K562 (cell line): ENCODE measurements around the gene UBE3B. TPM values are rescaled to one million over a fixed set of nuclear protein-coding genes. Genes with fewer than 3 reads are reported as not detected.

ENCODE experiments used
- ATAC-seq: fragments of 200-7000 bp; cut with Tn5 transposase; 3 replicates; pipeline ENCODE4 v1.9.1; 2020; ENCODE audit warnings: moderate library complexity
- BruUV-seq: library from RNA; stranded (reverse); fragments of 400-500 nt; replicated peaks from 2 replicates; lab custom pipeline; 2021; lab: Mats Ljungman, UMichigan
- CTCF ChIA-PET: fragments of 300-600 bp; formaldehyde crosslinking; extraction: SDS; loops from one replicate; lab custom pipeline; 2021; ENCODE audit warnings: low intra/inter-chr PET ratio; lab: Yijun Ruan, JAX
- POLR2A ChIA-PET: fragments of 300-600, 350-650 bp; sonication (Branson Sonifier 250); formaldehyde crosslinking; extraction: SDS; loops from one replicate; lab custom pipeline; 2021; ENCODE audit warnings: antibody characterized with exemption, inconsistent platforms; lab: Yijun Ruan, JAX
- DNase-seq, 4 experiments: peaks; one replicate each; pipeline versions ENCODE4 v3.0.0 to v3.0.0-alpha.2; 2011 to 2018; ENCODE audit warnings: low spot score in 3 of 4, mixed read lengths in 3 of 4; ENCODE audit errors: extremely low read depth in 1 of 4
- FAIRE-seq: peaks from 2 replicates; lab custom pipeline; 2011; peaks lifted over from hg19 to GRCh38; lab: Jason Lieb, UNC
- H2AFZ ChIP-seq: 2 replicates; pipeline ENCODE4 v1.6.0; 2011; ENCODE audit warnings: low read depth, low read length, control low read depth, inconsistent platforms
- H3K27ac ChIP-seq: fragments of 200-600 bp; 3 replicates; pipeline ENCODE4 v1.8.0; 2011; ENCODE audit warnings: low read depth, mild to moderate bottlenecking, control low read depth, inconsistent platforms, low read length, moderate library complexity, mixed read lengths; ENCODE audit errors: extremely low read depth
- H3K27me3 ChIP-seq, 2 experiments: fragments of 300-600 bp in 1 of 2; 2 replicates in 1 of 2; 3 replicates in 1 of 2; pipeline versions ENCODE4 v1.6.0 to v1.8.0; 2011; ENCODE audit warnings: inconsistent platforms in 2 of 2, low read length in 2 of 2, mild to moderate bottlenecking in 1 of 2, mixed read lengths in 1 of 2, moderate library complexity in 1 of 2; ENCODE audit not compliant: control insufficient read depth in 2 of 2, insufficient read depth in 2 of 2
- H3K36me3 ChIP-seq: fragments of 300-600 bp; 3 replicates; pipeline ENCODE4 v1.8.0; 2011; ENCODE audit warnings: mild to moderate bottlenecking, low read length, inconsistent platforms; ENCODE audit not compliant: control insufficient read depth, insufficient read depth
- H3K4me1 ChIP-seq, 2 experiments: fragments of 200-600 bp in 1 of 2; replicated peaks in 1 of 2; 2 replicates in 1 of 2; 3 replicates in 1 of 2; pipeline versions ENCODE4 v1.5.1 to v1.8.0; 2011; ENCODE audit warnings: inconsistent platforms in 2 of 2, low read length in 2 of 2, mild to moderate bottlenecking in 1 of 2, mixed read lengths in 1 of 2, moderate library complexity in 1 of 2; ENCODE audit not compliant: control insufficient read depth in 2 of 2, insufficient read depth in 2 of 2
- H3K4me2 ChIP-seq: 2 replicates; pipeline ENCODE4 v1.6.1; 2011; ENCODE audit warnings: low read length, control low read depth, inconsistent platforms, mixed read lengths; ENCODE audit not compliant: insufficient read depth
- H3K4me3 ChIP-seq: fragments of 200-600 bp; sonication (generic), shearing (Covaris generic); 2 replicates; pipeline ENCODE4 v1.5.1; 2016; ENCODE audit warnings: control low read depth, inconsistent platforms
- H3K79me2 ChIP-seq: fragments of 200-600 bp; 3 replicates; pipeline ENCODE4 v1.8.0; 2011; ENCODE audit warnings: low read length, inconsistent platforms; ENCODE audit not compliant: control insufficient read depth, insufficient read depth
- H3K9ac ChIP-seq, 2 experiments: 2 replicates each; pipeline versions ENCODE4 v1.6.0 to v1.6.1; 2011; ENCODE audit warnings: low read depth in 2 of 2, low read length in 2 of 2, control low read depth in 1 of 2, inconsistent platforms in 1 of 2, mild to moderate bottlenecking in 1 of 2, mixed read lengths in 1 of 2; ENCODE audit not compliant: insufficient read depth in 1 of 2
- H3K9me1 ChIP-seq: one replicate; pipeline ENCODE4 v1.6.0; 2011; ENCODE audit warnings: inconsistent platforms, mild to moderate bottlenecking, low read length, moderate library complexity; ENCODE audit not compliant: control insufficient read depth, insufficient read depth
- H3K9me3 ChIP-seq: replicated peaks from 2 replicates; pipeline ENCODE4 v1.5.1; 2011; ENCODE audit warnings: low read depth, low read length, inconsistent platforms; ENCODE audit not compliant: control insufficient read depth, insufficient read depth
- H4K20me1 ChIP-seq: replicated peaks from 2 replicates; pipeline ENCODE4 v1.6.1; 2011; ENCODE audit warnings: low read length, inconsistent platforms, mixed read lengths; ENCODE audit not compliant: control insufficient read depth, insufficient read depth
- BCOR ChIP-seq: fragments of 450-650 bp; IDR thresholded peaks from 2 replicates; pipeline ENCODE4 v1.6.1; 2016
- FOXO4 ChIP-seq: fragments of 450-650 bp; formaldehyde crosslinking; IDR thresholded peaks from 2 replicates; pipeline ENCODE4 v1.4.0; 2020; ENCODE audit warnings: mild to moderate bottlenecking, moderate library complexity
- FOXP1 ChIP-seq: sonication (generic); formaldehyde crosslinking; IDR thresholded peaks from 2 replicates; pipeline ENCODE4 v1.8.0; 2022; ENCODE audit warnings: mild to moderate bottlenecking, missing genetic modification reagents
- LCOR ChIP-seq: sonication (generic); formaldehyde crosslinking; IDR thresholded peaks from 2 replicates; pipeline ENCODE4 v1.8.0; 2022; ENCODE audit warnings: mild to moderate bottlenecking, missing genetic modification reagents
- MAFF ChIP-seq: IDR thresholded peaks from 2 replicates; pipeline ENCODE4 v1.6.1; 2012; ENCODE audit warnings: low read length, improper control_type of control experiment
- NFE2L1 ChIP-seq: fragments of 450-650 bp; IDR thresholded peaks from 2 replicates; pipeline ENCODE4 v1.6.1; 2016; ENCODE audit warnings: missing genetic modification characterization, low read depth, mild to moderate bottlenecking, missing compliant biosample characterization, moderate library complexity, borderline replicate concordance
- NR3C1 ChIP-seq: sonication (generic); formaldehyde crosslinking; IDR thresholded peaks from 2 replicates; pipeline ENCODE4 v1.8.1; 2022; ENCODE audit warnings: missing genetic modification reagents
- PREB ChIP-seq: sonication (generic); formaldehyde crosslinking; IDR thresholded peaks from 2 replicates; pipeline ENCODE4 v1.8.1; 2023; ENCODE audit warnings: mild to moderate bottlenecking, missing genetic modification reagents
- RBM17 ChIP-seq: fragments of 200-400 bp; formaldehyde crosslinking; IDR thresholded peaks from 2 replicates; pipeline ENCODE4 v1.6.1; 2017; ENCODE audit warnings: low read depth, mild to moderate bottlenecking, low read length, borderline replicate concordance
- SLC30A9 ChIP-seq: fragments of 250-450 bp; sonication (Bioruptor Pico); IDR thresholded peaks from 2 replicates; pipeline ENCODE4 v1.8.0; 2022; ENCODE audit warnings: mild to moderate bottlenecking, moderate library complexity
- STAT5B ChIP-seq: fragments of 250-450 bp; sonication (Bioruptor Pico); IDR thresholded peaks from 2 replicates; pipeline ENCODE4 v1.8.0; 2021; ENCODE audit warnings: mild to moderate bottlenecking, inconsistent platforms
- SUPT5H ChIP-seq: fragments of 450-650 bp; IDR thresholded peaks from 2 replicates; pipeline ENCODE4 v1.6.1; 2016
- TRIM28 ChIP-seq: fragments of 450-650 bp; IDR thresholded peaks from 2 replicates; pipeline ENCODE4 v1.6.1; 2017
- ZNF311 ChIP-seq: fragments of 250-450 bp; sonication (Bioruptor Pico); IDR thresholded peaks from 2 replicates; pipeline ENCODE4 v1.4.0; 2020; ENCODE audit warnings: mild to moderate bottlenecking, moderate library complexity
- ZNF354B ChIP-seq: fragments of 250-450 bp; sonication (Bioruptor Pico); IDR thresholded peaks from 2 replicates; pipeline ENCODE4 v1.4.0; 2020
- WGBS: fragments of 100-300 bp; shearing (Covaris generic); methylation state at CpG from one replicate; pipeline ENCODE4 v1.1.6; 2016; ENCODE audit warnings: low coverage, mixed read lengths; ENCODE audit not compliant: insufficient coverage; ENCODE audit errors: missing lambda C conversion rate; 5-methylcytosine and 5-hydroxymethylcytosine counted together
- in situ Hi-C: fragments of 300-500 bp; cut with MboI; formaldehyde crosslinking; loops from 4 replicates; pipeline ENCODE4 v1.15.0; 2018; ENCODE audit warnings: inconsistent platforms, mixed read lengths
- intact Hi-C: fragments of 100-400 bp; cut with micrococcal nuclease; formaldehyde crosslinking; loops from 2 replicates; pipeline ENCODE4 v1.14.2; 2022
- polyA plus RNA-seq, 8 experiments: library from polyadenylated mRNA; depleted of rRNA in 4 of 8; stranded (reverse) in 5 of 8; unstranded in 3 of 8; fragments of >200 nt; fragmentation: Nextera tagmentation in 2 of 8; fragmentation: Illumina TruSeq in 1 of 8; extraction: Ambion mirVana in 2 of 8; extraction: Trizol in 1 of 8; gene quantifications; 2 replicates each; pipeline versions ENCODE4 v1.2.1 to v1.2.3, GENCODE V29; 2011 to 2014; ENCODE audit warnings: inconsistent platforms in 1 of 8, missing spikeins in 1 of 8
- total RNA-seq, 7 experiments: library from RNA; depleted of rRNA in 6 of 7; stranded (reverse); fragments of >200 nt in 6 of 7; fragmentation: Illumina TruSeq in 2 of 7; extraction: Trizol in 2 of 7; gene quantifications; 2 replicates each; pipeline versions ENCODE4 v1.2.1 to v1.2.3, GENCODE V29; 2011 to 2021; ENCODE audit warnings: low replicate concordance in 1 of 7

The UBE3B gene
- total and polyA plus RNA-seq, 9 of the 15 experiments (the other 6 are each of a cell fraction or from before 2014, with no cell fraction given) = 7.6 to 23.6 (median 15.5) TPM

GRCh38 chr12:109483346-109483745 lies 5.9 kb downstream of the UBE3B start (continued):
- TF ChIP-seq FOXO4 (CRISPR knock-in tag) (no peak), TRIM28 (no peak)

GRCh38 chr12:109485201-109485600 lies 7.8 kb downstream of the UBE3B start:
- Histone ChIP-seq H3K79me2 (no peaks in the 10 kb centered on the region), H3K4me2 (no peak overlapping the region), H3K27ac (no peak overlapping the region), H3K4me1 (no peaks in the 10 kb centered on the region), H3K9me1 (no peaks in the 10 kb centered on the region), H3K9ac (no peak overlapping the region), H3K4me3 (no peak overlapping the region), H3K9me3 (no peaks in the 10 kb centered on the region), H3K36me3 (peaks cover 68% of the 10 kb centered on the region), H3K27me3 (no peaks in the 10 kb centered on the region), H4K20me1 (no peaks in the 10 kb centered on the region), H2AFZ (no peak overlapping the region)
- in situ Hi-C loops = no loop called here
- no TSS peak for BruUV-seq
- ChIA-PET CTCF (no interaction called here), POLR2A (interaction anchor here (0.6 to 1.5 kb wide), 3 partner anchors 8 to 80 kb away, joined by 3 to 5 read pairs (median 3); partner anchors contain the start of genes KCTD10 and UBE3B)
- no peak for TF ChIP-seq NR3C1 (CRISPR knock-in tag)
- TF ChIP-seq LCOR (CRISPR knock-in tag) = no peak
- no peak for TF ChIP-seq ZNF354B
- TF ChIP-seq PREB (CRISPR knock-in tag) = no peak
- TF ChIP-seq FOXP1 (CRISPR knock-in tag) = no peak
- TF ChIP-seq SUPT5H = no peak
- no peak for TF ChIP-seq SLC30A9 (CRISPR knock-in tag)
- TF ChIP-seq ZNF311 = no peak
- TF ChIP-seq BCOR = no peak
- no peak for TF ChIP-seq RBM17
- no peak for TF ChIP-seq MAFF
- no peak for TF ChIP-seq NFE2L1 (tag)
- TF ChIP-seq STAT5B (CRISPR knock-in tag) = no peak
- intact Hi-C loops = no loop called here
- FAIRE-seq (no peak), ATAC-seq (no peak), DNase-seq (no peak)
- WGBS = 86% methylated on average over 4 of the region's 4 CpGs
